Measurements from ENCODE around the gene ARL4A. TPM values are rescaled to one million over a fixed set of nuclear protein-coding genes. Genes with fewer than 3 reads are reported as not detected.

ARL4A gene
- total RNA-seq, 2 donors from 2014 or later: 27.5 to 88.8 TPM

DNA sequence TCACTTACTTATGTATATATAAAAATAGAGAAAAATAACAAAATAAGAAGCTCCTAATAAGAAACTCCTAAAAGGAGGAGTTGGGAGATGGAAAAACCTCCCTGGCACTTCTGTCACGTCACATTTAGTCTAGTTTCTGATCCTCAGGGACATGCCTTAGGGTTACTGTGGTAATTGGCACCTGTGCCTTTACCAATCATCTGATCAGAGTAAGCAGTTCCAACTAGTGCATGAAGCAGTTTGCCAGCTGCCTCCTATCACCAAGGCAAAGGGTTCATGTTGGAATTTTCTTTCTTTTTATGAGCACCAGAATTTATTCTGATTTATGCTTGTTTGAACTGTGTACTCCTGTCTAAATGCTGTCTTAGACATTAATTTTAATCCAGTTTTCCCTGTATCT is 49.9 kb downstream of the ARL4A start:
- Histone ChIP-seq H3K27ac (no peak overlapping the region), H3K9ac (ENCODE audit: low read depth in 2 of 2, low read length in 2 of 2) (no peak overlapping the region), H3K9me3 (no peaks in the 10 kb centered on the region), H3K4me3 (no peak overlapping the region), H3K36me3 (no peaks in the 10 kb centered on the region), H3K27me3 (no peaks in the 10 kb centered on the region), H3K4me1 (no peaks in the 10 kb centered on the region)
- no peak for DNase-seq
- no peak for TF ChIP-seq CTCF (IDR thresholded peaks at IDR 0.05)
- intact Hi-C loops (cut with DNase I): no loop called here

GRCh38 chr7:12737836-12738235 is 50.4 kb downstream of the ARL4A start:
- Histone ChIP-seq H3K9me3 (no peaks in the 10 kb centered on the region), H3K27ac (no peak overlapping the region), H3K4me1 (no peaks in the 10 kb centered on the region), H3K27me3 (no peaks in the 10 kb centered on the region), H3K36me3 (no peaks in the 10 kb centered on the region), H3K9ac (ENCODE audit: low read depth in 2 of 2, low read length in 2 of 2) (no peak overlapping the region), H3K4me3 (no peak overlapping the region)
- intact Hi-C loops (cut with DNase I): no loop called here
- DNase-seq: no peak
- no peak for TF ChIP-seq CTCF (IDR thresholded peaks at IDR 0.05)

GRCh38 chr7:12738665-12739064 is 51.2 kb downstream of the ARL4A start:
- H3K36me3 ChIP-seq: no peaks in the 10 kb centered on the region
- H3K9me3 ChIP-seq: no peaks in the 10 kb centered on the region
- H3K4me1 ChIP-seq: no peaks in the 10 kb centered on the region
- H3K4me3 ChIP-seq: no peak overlapping the region
- H3K27me3 ChIP-seq: no peaks in the 10 kb centered on the region
- intact Hi-C loops (cut with DNase I): no loop called here
- H3K9ac ChIP-seq (ENCODE audit: low read depth in 2 of 2, low read length in 2 of 2): no peak overlapping the region
- no peak for DNase-seq
- no peak for TF ChIP-seq CTCF (IDR thresholded peaks at IDR 0.05)
- H3K27ac ChIP-seq: no peak overlapping the region

Other genes starting within 250 kb of the ARL4A start
- gene SCIN, start 116.9 kb upstream of the ARL4A start, total RNA-seq: 10 to 100 TPM; 20.8 to 57.4 TPM